GM21515 (cell line): ENCODE results near the gene EFL1.

Experiments
- ATAC-seq: cut with Tn5 transposase; IDR thresholded peaks from one replicate; pipeline ENCODE4 v1.9.1; 2021; ENCODE audit not compliant: unreplicated experiment

EFL1 gene

DNA sequence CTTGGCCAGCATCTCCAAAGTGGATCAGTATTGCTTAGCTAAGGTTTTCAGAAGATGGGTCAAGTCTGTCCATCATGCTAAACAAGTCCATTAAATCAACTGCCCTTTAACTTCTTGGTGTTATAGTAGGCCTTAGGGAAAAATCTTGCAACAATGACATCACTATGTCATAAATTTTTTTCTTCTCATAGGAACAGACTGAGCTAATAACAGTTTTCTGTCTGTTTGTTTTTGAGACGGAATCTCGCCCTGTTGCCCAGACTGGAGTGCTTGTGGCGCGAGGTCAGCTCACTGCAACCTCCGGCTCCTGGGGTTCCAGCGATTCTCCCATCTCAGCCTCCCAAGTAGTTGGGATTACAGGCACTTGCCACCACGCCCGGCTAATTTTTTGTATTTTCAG is 94.2 kb downstream of the EFL1 start:
- ATAC-seq = no peak

DNA sequence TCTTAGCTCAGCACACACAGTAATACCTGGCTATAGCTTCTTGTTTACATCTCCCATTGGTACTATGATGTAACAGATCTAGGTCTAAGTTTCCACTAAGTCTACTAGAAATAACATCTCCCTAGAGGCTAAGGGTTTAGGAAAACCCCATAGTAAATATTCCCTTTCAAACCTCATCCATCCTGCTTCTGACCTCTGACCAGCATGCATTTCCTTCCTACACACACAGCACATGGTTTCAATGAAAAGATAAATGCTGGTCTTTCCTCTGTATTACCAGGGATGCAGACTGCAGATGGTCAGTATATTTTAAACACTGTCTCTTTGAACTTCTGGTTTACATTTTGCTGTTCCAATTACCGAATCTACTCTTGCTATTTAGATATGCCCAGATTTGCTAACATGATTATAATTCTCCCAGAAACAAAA is 96.6 kb downstream of the EFL1 start:
- ATAC-seq = no peak

- ATAC-seq = no peak
Measured at GRCh38 chr15:82159922-82160321, 102.6 kb downstream of the EFL1 start.

DNA sequence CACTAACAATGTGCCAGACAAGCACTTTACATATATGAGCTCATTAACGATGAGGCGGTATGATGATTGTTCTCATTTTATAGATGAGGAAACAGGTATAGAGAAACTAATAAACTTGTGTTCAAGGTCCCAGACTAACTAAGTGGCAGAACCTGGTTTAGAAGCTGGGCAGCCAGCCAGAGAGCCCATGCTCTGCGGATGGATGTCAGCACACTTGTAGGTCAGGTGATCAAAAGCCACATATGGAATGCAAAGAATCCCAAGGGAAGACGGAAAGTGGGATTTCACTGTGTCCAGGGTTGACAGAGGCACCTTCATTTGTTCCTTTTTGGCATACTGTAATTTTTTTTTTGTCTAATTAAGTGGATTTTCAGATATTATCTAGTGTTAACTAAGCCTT is 103.7 kb downstream of the EFL1 start:
- ATAC-seq = no peak

DNA sequence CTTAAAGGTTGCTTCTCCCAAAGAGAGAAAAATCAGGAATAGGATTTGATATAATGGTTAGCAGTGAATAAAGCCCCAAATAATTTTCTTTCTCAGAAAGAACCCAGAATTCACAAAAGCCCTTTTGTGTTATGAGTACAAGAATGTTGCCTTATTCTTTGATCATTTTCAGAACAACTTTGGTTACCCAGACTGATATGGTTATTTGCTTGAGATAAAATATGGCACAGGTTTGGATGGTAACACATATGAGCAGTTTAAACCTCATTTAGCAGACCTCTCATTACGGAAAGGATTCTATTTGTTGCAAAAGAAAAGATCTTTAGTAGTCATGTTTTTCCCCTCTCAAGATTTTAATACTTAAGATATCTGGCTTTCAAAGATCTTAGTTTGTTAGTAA is 111.9 kb downstream of the EFL1 start:
- no peak for ATAC-seq

GRCh38 chr15:82146990-82147461 is 115.5 kb downstream of the EFL1 start:
- no peak for ATAC-seq

- no peak for ATAC-seq
Measured at GRCh38 chr15:82146576-82146975, 116.0 kb downstream of the EFL1 start.

- no peak for ATAC-seq
Measured at GRCh38 chr15:82143390-82144385, 118.8 kb downstream of the EFL1 start.

- ATAC-seq = no peak
Measured at GRCh38 chr15:82140886-82141285, 121.6 kb downstream of the EFL1 start.

DNA sequence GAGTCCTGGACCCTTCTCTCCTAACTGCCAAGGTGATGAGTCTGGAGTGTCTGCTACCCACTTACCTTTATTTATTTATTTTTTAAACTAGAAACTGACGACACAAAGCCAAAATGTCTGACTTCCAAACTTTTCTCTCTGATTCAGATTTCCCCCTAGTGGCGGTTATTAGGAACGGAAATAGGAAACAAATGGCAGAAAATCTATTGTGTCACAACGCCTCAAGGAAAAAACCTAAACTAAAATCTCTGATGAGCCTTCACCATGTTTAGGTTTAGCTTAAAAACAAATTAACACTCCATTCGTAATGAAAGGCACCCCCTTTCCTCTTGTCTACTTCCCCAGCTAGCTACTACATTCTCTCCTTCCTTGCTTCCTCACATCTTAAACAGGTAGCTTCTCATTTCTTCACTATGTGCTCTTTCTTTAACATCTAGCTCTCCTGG is 122.7 kb downstream of the EFL1 start:
- ATAC-seq = no peak

GRCh38 chr15:82138306-82138705 is 124.2 kb downstream of the EFL1 start:
- ATAC-seq = no peak

DNA sequence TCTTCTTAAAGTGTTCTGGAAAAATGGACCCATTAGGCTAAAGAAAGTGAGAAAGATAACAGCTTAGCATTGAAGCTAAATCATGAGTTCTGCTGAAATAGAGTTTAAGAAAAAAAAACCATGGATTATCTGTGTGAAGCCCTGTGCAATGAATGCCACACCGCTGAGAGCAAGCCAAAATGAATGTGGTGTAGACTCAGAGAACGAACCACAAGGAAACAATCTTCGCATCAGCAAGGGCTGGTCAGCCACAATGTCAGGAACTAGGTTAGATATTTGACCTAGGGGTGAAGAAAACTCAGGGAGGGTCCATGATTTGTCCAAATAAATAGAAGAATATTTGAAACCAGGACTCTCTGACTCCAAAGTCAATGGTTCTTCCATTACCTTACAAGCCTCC is 125.3 kb downstream of the EFL1 start:
- ATAC-seq = no peak

GRCh38 chr15:82136120-82136519 is 126.4 kb downstream of the EFL1 start:
- ATAC-seq = no peak

DNA sequence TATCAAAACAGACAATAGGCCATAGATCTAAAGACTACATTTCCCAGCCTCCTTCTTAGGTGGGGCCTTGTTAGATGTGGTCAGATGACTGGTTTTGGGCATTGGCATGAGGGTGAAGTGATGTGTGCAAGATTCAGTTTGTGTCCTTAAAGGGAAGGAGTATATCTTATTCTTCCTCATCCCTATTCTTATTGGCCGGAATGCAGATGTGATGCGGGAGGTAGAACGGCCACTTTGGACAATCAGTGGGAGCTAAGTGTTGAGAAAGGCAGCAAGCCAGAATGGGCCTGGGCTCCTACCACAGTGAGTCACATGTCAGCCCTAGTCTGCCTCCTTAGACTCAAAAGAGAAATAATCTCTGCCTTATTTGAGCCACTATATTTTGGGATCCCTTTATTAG is 126.9 kb downstream of the EFL1 start:
- no peak for ATAC-seq

GRCh38 chr15:82134461-82134860 is 128.1 kb downstream of the EFL1 start:
- ATAC-seq = no peak

GRCh38 chr15:82133251-82133650 is 129.3 kb downstream of the EFL1 start:
- no peak for ATAC-seq

- ATAC-seq = no peak
Measured at GRCh38 chr15:82132742-82133141, 129.8 kb downstream of the EFL1 start.

DNA sequence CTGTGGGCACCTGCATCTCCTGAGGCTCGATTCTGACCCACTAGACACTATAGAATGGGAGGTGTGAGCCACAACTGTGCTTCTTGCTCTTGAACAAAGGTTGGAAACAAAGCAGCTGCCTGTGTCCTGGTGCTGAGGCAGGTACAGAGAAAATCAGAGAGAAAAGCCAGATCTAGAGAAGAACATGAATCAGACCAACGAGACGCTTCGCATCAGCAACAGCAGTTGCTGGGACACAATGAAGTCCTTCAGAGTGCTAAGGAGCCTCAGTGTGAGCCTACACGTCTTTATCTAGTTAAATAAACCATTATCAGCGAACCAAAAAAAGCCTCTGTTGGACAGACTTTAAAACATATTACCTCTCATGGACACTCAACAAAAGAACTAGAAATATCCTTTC is 130.4 kb downstream of the EFL1 start:
- ATAC-seq = no peak

- ATAC-seq = no peak
Measured at GRCh38 chr15:82130248-82130647, 132.3 kb downstream of the EFL1 start.

GRCh38 chr15:82129761-82130160 is 132.8 kb downstream of the EFL1 start:
- ATAC-seq = no peak

GRCh38 chr15:82129149-82129692 is 133.3 kb downstream of the EFL1 start:
- no peak for ATAC-seq
